Right forelimb (tissue), 1 donor: ENCODE results near the gene ASIP.
"Not testable (repeated sequence)": the region's sequence is repeated elsewhere in the genome, so short reads cannot be mapped to it uniquely, and the experiment has no call there.

Source experiments
- DNase-seq: peaks from one replicate; pipeline ENCODE4 v3.0.0-alpha.2; 2018

Gene ASIP, protein sequence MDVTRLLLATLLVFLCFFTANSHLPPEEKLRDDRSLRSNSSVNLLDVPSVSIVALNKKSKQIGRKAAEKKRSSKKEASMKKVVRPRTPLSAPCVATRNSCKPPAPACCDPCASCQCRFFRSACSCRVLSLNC

GRCh38 chr20:34240693-34241615 is at the start of gene ASIP:
ASIP (plus strand) TSS chr20:34241423; CDS start chr20:34260375, 18,952 bp downstream.
- no peak for DNase-seq

- no peak for DNase-seq
Observed at GRCh38 chr20:34193051-34193450, 48.2 kb upstream of the ASIP start.

GRCh38 chr20:34199183-34199582 is 42.0 kb upstream of the ASIP start:
- no peak for DNase-seq

- DNase-seq: no peak
Observed at GRCh38 chr20:34200023-34200422, 41.2 kb upstream of the ASIP start.

GRCh38 chr20:34201531-34201930 is 39.7 kb upstream of the ASIP start:
- DNase-seq: no peak

- DNase-seq: not testable (repeated sequence)
Observed at GRCh38 chr20:34205172-34205880, 35.9 kb upstream of the ASIP start.

- DNase-seq: no peak
Observed at GRCh38 chr20:34209111-34209510, 32.1 kb upstream of the ASIP start.

GRCh38 chr20:34210271-34210670 is 31.0 kb upstream of the ASIP start:
- no peak for DNase-seq

DNA sequence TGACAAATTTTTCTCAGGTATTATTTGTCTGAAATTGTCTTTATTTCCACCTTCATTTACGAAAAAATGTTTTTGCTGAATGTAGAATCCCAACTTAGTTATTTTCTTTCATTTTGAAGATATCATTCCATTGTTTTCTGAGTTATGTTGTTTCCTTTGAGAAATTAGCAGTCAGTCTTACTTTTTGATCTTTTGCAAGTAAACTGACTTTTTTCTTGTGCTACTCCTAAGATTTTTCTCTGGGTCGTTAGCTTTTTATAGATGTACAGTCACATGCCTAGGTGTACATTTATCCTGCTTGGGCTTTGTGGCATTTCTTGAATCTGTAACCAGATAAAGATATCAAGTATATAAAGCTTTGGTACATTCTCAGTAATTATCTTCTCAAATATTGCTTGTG is 29.6 kb upstream of the ASIP start:
- no peak for DNase-seq

- DNase-seq: no peak
Observed at GRCh38 chr20:34213213-34213612, 28.0 kb upstream of the ASIP start.

DNA sequence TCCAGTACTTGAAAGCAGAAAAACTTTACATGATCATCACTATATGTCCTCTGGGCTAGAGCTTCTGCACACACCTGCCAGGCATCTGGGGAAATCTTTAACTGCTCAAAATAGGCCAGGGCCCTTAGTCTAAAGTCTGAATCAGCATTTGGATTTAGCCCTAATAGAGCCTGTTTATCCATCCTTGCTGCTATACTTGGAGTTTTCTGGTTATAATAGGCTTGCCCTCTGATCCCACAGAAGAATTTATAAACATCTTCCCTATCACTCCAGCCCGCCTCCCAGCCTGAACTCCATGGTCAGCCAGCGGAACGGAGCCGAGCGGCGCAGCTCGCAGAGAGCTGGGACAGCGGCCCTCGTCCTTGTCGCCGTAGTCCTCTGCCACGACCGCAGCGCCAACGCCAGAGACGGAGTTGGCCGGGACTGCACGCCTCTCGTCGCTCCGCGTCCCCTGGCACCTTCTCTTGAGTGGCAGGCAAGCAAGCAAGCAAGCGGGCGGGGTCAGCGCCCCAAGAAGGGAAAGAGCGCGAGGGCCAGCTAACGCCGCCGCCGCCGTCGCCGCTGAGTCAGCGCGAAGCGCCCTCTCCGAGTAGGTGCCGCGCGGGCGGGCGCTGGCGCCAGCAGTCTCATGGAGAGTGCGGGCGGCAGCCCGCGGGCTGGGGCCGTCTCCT is 25.4 kb upstream of the ASIP start:
- peak; percentile 80 for DNase-seq

GRCh38 chr20:34216382-34216742 is 24.9 kb upstream of the ASIP start:
- no peak for DNase-seq

GRCh38 chr20:34220561-34220960 is 20.7 kb upstream of the ASIP start:
- no peak for DNase-seq

GRCh38 chr20:34222208-34222607 is 19.0 kb upstream of the ASIP start:
- DNase-seq: no peak

- DNase-seq: not testable (repeated sequence)
Observed at GRCh38 chr20:34224251-34224650, 17.0 kb upstream of the ASIP start.

GRCh38 chr20:34231634-34232033 is 9.6 kb upstream of the ASIP start:
- no peak for DNase-seq

- no peak for DNase-seq
Observed at GRCh38 chr20:34232494-34233087, 8.6 kb upstream of the ASIP start.

GRCh38 chr20:34233687-34234086 is 7.5 kb upstream of the ASIP start:
- DNase-seq: no peak

DNA sequence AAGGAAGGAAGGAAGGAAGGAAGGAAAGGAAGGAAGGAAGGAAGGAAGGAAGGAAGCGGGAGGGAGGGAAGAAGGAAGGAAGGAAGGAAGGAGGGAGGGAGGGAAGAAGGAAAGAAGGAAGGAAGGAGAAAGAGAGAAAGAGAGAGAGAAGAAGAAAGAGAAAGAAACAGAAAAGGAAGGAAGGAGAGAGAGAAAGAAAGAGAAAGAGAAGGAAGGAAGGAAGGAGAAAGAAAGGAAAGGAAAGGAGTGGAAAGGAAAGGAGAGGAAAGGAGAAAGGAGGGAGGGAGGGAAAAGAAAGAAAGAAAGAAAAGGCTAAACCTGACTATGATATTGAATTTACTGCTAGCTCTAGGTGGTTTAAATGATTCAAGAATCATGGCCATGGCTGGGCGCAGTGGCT is 5.3 kb upstream of the ASIP start:
- no peak for DNase-seq

- DNase-seq: no peak
Observed at GRCh38 chr20:34237942-34238341, 3.3 kb upstream of the ASIP start.

DNA sequence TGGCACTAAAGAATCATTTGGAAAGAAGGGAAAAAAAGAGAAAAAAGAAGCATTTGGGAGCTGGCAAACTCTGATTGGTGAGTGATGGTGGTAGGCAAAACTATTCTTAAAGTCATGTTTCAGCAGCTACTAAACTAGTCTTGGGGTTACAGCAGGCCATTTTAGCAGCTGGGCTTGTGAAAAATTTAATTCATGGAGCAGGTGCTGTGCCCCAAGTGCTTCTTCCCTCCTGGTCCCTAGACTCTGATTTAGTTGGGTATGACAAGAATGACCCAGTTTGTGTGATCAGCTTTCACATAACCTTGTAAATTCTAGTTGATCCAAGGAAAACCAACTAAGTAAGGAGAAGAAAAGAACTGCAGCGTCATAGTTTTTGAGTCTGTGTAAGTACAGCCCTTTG is 1.1 kb upstream of the ASIP start:
- no peak for DNase-seq

- DNase-seq: not testable (repeated sequence)
Observed at GRCh38 chr20:34242015-34242414, 792 bp downstream of the ASIP start.

GRCh38 chr20:34242879-34243278 is 1.7 kb downstream of the ASIP start:
- DNase-seq: no peak
